Peyer's patch (tissue), 4 donors: Measurements from ENCODE around the gene ZMYND15.

Source experiments
- CTCF ChIP-seq, 6 experiments: fragments of 450-650 bp in 4 of 6; fragments of 200-600 bp in 2 of 6; sonication (generic) in 1 of 6; IDR thresholded peaks; one replicate each; pipeline ENCODE4 v1.5.1; 2017 to 2019; ENCODE audit warnings: antibody characterized with exemption in 6 of 6, mild to moderate bottlenecking in 3 of 6, moderate library complexity in 1 of 6
- POLR2A ChIP-seq, 2 donors: fragments of 450-650 bp; IDR thresholded peaks; one replicate each; pipeline ENCODE4 v1.5.1; 2017; ENCODE audit warnings: antibody characterized with exemption in 2 of 2, mild to moderate bottlenecking in 2 of 2, moderate library complexity in 2 of 2

GRCh38 chr17:4785311-4786105, 45.9 kb downstream of the ZMYND15 start:
- TF ChIP-seq CTCF (IDR thresholded peaks at IDR 0.05), result no peak
- TF ChIP-seq POLR2A (IDR thresholded peaks at IDR 0.05), result no peak
